HG03039 (cell line): ENCODE results near the gene HLA-DRB1.
"Not testable (repeated sequence)": the region's sequence is repeated elsewhere in the genome, so short reads cannot be mapped to it uniquely, and the experiment has no call there.

Experiments used
- ATAC-seq: cut with Tn5 transposase; IDR thresholded peaks from one replicate; pipeline ENCODE4 v1.9.1; 2021; ENCODE audit warnings: mild to moderate bottlenecking, moderate library complexity; ENCODE audit not compliant: unreplicated experiment

Gene HLA-DRB1

DNA sequence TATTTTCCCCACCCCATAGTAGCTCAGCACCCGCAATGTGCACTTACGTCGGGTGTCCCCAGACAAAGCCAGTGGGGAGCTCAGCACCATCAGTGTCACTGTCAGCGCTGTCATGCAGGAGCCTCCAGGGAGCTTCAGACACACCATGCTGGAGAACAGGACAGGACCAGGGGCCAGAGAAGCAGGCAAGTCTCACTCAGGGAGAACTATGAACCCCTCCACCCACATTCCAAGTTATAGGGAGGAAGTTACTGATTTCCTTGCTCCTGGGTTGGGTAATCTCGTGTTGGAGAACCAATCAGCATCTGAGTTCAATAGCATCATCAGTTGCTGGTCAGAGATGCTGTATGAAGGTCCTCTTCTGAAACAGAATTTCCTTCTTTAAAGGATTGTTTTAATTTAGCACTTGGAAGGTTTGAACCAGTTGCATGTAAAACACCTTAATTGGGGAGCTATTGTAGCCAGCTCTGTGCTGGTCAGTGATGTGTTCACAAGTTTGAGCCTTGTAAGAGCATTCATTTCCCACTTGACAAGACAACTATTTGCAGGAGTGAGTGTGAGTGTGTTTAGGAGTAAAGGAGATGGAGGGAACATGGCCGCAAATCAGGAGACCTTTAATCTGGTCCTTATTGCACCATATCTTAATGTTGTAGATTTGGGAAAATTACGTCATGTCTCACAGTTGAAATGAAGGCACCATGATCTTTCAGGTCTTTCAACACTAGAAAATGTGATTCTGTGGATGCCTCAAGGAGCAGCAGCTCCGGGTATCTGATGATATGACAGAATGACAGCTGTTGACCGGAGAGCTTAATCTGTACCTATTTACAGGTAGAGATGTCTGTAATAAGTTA is at the start of gene HLA-DRB1:
TSS of gene HLA-DRB1 (minus strand) at position 253 of the 854 bp plus-strand sequence. CDS start at position 147, 106 bp downstream.
- peak; percentile 87 for ATAC-seq

DNA sequence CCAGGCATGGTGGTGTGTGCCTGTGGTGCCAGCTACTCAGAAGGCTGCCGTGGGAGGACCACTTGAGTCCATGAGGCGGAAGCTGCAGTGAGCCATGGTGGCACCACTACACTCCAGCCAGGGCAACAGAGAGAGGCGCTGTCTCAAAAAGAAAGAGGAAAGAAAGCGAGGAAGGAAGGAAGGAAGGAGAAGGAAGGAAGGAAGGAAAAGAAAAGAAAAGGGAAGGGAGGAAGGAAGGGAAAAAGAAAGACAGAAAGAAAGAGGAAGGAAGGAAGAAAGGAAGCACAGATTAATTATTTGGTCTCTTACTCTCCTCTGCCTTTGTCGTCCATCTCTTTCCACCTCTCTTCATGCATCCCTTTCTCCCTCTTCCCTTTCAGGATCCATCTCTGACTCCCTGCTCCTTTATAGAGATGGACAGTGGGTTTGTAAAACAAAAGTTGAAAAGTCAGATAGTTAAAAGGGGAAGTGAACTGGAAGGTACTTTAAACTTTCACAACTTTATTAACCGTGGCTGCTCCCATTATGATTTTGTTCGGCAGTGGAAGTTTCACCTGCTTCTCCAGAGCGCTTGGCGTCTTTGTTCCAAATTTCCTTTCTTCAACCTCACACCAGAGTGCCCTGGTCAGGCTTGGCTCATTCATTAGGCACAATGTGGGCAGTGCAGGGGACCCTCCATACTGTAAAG is 49.0 kb upstream of the HLA-DRB1 start:
- no peak for ATAC-seq

DNA sequence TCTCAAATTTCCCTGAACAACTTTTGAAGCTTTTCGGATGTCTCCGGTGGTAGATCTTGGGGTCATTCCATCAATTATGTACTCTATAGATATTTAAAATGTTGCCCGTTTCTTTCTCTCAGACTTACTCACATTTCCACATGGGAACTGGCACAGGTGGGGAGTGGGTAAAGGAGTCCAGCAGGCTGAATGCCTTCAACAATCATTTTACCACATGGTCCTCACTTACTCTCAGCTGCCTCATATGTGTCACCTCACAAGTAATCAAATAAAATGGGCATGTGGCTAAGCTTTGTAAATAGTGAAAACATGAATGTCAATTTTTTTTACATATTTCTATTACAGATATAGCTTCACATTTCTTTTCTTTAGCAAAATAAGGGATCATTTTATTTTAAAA is 48.2 kb upstream of the HLA-DRB1 start:
- no peak for ATAC-seq

DNA sequence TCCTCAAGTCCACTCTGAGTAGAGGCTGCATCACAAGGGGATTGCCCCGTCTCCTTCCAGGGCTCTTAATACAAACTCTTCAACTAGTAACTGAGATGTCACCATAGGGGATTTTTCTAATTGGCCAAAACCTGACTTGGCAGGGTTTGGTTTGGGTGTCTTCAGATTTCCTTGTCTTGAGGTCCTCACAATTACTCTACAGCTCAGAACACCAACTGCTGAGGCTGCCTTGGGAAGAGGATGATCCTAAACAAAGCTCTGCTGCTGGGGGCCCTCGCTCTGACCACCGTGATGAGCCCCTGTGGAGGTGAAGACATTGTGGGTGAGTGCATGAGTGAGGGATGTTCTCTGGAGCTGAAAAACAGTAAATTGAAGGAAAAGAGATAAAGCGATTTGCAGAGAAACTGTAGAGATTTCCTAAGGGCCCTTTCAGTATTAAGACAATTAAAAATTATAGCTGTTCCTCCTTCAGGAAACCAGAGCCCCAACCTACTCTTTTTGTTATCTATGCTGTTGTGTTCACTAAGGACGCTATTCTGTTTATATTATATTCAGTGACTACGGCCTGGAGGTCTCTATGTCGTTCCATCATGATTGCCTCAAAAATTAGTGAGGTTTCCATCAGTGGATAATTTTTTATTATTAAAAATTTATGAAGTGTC is 47.7 kb upstream of the HLA-DRB1 start, which contains the start of gene HLA-DQA1:
TSS of gene HLA-DQA1 (plus strand) at position 188 of the 662 bp plus-strand sequence. CDS start at position 241, 53 bp downstream.
- ATAC-seq, result peak; percentile 69

DNA sequence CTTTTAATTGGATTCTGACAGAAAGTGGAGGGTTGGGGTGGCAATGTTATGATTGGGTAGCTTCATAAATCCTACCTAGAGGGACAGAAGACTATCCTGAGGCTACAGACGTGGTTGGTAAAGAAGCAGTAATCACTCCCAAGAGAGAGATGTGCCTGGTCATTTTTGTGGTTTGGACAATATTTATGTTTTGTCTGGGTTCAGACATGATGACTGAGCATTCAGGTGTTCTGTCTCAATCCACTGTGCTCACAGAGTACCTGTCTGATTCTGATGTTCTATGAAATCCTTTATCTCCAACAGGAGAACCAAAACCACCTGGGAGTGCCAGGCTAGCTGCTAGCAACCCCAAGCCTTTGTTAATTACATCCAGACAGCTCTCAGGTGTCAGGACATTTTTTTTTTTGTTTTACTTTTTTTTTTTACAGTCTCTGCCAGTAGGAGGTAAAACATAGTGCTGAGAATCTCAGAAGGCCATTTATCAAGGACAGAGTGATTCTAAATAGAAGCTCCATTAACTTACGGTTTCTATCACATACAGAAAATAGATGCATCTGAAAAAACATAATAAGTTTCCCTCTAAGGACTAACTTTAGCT is 46.0 kb upstream of the HLA-DRB1 start:
- no peak for ATAC-seq

DNA sequence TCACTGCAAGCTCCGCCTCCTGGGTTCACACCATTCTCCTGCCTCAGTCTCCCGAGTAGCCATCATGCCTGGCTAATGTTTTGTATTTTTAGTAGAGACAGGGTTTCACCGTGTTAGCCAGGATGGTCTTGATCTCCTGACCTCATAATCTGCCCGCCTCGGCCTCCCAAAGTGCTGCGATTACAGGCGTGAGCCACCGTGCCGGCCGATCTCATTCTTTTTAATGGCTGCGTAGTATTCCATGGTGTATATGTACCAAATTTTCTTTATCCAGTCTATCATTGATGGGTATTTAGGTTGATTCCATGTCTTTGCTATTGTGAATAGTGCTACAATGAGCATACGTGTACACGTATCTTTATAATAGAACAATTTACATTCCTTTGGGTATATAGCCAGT is 40.1 kb upstream of the HLA-DRB1 start:
- ATAC-seq, result not testable (repeated sequence)

DNA sequence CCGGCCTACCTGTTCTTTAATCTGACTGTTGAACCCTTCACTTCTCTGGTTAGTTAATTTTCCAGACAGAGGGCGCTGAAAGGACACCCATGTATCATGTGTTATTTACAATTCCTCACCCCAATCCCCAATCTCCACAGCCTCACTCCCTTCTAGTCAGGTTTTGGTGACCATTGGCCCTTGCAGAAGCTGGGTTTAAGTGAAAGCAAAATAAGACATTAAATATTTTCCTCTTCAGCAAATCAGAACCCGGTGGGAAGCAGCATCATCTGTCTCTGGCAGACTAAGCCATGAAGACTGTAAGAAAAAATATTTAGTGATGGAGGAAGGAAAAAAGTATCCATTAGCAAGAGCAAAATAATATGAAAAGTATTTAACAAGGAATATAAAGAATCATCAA is 38.2 kb upstream of the HLA-DRB1 start:
- ATAC-seq, result peak; percentile 54

DNA sequence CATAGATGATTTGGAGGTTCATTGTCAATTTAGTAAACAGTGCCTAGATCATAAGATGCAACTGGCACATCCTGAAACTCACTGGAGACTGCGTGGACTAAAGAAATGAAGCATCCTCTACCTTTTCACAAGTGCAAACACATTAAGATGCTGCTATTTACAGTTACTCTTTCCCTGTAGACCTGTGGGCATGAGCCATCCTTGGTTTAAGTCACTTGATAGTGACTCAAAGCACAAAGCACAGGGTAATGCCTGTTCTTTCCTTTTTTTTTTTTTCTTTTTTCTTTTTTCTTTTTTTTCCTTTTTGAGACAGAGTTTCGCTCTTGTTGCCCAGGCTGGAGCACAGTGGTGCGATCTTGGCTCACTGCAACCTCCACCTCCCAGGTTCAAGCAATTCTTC is 37.6 kb upstream of the HLA-DRB1 start:
- no peak for ATAC-seq

DNA sequence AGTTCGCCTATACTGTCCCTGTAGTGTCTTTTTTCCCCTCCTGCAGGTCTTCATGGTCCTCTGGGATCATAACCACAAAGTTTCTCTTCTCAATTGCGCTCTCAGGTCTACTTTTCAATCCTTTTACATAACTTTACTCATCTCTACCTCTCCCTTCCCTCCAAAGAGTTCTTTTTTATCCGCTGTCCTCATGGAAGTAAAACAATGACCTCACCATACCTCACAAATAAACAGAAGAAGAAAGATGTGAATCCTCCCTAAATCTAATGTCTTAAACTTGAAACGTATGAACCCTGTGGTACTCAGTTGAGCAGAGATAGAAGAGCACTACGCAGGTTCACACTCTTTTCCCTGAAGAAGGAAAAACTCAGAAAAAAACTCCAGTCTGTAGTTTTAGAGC is 35.5 kb upstream of the HLA-DRB1 start:
- ATAC-seq, result no peak

DNA sequence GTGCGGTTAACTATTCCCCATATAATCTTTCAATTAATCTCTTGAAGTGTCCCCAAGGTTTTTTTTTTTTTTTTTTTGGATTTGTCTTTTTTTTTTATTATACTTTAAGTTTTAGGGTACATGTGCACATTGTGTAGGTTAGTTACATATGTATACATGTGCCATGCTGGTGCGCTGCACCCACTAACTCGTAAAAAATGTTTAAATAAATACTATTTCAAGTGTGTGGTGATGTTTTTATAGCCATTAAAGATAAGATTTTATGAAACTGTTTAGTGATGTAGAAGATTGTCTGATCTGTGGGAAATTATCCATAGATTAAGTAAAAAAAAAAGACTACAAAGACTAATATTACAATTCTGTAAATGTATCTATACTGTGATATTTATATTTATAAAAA is 34.9 kb upstream of the HLA-DRB1 start:
- no peak for ATAC-seq

DNA sequence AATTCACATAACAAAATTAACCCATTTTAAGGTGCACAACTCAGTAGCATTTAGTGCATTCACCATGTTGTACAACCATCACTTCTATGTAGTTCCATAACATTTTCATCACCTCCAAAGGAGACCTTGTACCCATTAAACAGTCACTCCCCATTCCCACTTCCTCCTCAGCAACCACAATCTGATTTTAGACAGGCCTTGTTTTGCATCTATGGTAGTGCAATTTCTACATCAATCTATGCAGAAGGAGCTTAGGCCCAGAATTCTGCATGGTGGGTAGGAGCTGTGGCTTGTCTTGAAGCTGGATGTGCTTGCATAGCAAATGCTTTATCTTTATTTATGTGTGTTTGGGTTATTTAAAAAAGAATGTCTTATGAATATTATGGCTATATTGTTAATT is 34.0 kb upstream of the HLA-DRB1 start:
- ATAC-seq, result no peak

DNA sequence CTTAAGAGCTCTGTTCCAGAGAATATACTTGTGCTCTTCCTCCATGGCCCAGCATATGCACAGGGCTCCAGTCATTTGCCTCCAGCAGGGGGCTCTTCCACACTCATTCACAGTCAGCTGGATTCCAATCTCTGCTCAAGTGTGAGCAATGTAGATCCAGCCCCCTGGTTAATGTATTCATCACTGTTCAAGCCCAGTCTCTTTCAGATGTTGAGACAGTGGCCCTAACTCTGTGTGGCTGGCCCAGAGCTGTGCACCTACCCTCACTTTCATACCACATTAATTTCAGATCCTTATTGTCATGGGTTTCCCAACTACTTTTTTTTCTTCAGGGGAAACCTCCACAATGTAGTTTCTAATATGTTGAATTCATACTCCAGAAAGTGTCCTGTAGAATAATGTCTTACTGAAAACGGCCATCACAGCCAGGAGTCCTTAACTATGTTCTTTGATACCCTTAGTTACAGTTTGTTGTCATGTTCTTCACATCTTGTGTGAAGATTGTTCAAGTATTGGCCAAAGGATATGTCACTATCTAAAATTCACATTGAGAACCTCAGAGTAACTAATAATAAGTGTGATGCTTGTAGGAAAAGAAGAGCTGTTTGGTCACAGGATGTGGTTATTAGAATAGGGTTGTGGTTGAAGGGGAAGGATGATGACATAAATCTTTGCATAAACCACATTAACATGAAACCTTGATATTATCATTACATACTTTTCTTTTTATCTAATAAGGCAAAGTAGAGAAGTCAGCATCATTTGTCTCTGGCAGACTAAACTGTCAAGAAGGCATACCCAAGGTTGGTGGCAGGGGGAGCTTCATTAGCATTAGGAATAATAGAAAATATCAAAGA is 33.1 kb upstream of the HLA-DRB1 start:
- peak; percentile 59 for ATAC-seq

DNA sequence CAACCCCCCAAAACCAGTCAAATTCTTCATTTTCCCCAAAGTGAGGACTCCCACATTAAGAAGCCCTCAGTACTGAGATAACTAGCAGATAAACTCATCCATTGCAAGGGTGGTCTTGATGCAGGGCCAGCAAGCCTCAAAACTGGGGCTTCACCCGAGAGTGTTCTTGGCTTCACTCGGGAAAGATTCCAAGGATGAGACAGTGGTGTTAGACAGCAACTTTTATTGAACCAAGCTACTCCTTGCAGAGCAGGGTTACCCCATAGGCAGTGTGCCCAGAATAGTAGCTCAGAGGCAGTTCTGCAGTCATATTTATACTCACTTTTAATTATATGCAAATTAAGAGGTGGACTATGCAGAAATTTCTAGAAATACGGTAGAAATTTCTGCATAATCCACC is 31.7 kb upstream of the HLA-DRB1 start:
- ATAC-seq, result no peak

DNA sequence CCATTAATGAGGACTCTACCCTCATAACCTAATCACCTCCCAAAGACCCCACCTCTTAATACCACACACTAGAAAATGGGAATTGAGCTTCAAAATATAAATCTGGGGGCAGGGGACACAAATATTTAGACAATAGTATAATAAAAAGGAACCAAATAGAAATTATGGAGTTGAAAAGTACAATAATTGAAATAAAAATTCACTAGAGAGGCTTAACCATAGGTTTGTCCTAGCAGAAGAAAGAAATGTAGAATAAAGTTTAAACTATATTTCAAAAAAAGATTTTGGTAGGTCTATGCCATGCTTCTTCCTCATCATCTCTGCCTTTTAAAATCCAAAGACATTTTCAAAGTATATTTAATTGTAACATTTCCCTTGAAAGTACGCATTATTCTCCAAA is 28.1 kb upstream of the HLA-DRB1 start:
- no peak for ATAC-seq

DNA sequence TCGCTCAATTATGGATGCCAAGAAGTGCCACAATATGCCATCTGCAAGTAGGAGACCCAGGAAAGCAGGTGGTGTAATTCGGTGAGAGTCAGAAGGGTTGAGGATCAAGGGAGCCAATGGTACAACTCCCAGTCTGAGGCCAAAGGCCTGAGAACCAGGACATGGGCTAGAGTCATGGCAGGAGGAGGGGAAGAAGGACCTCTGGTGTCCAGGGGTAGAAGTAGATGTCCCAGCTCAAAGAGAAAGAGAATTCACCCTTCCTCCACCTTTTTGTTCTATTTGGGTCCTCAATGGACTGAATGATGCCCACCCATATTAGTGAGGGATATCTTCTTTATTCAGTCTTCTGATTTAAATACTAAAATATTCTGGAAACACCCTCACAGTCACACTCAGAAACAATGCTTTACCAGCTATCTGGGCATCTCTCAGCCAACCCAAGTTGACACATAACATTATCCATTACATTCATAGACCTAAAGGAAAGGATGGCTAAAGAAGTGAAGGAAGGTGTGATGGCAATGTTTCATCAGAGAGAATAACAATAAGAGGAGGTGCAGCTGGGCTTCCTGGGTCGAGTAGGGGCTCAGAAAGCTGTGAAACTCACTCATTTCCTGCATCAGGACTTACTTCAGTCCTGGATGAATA is 26.4 kb upstream of the HLA-DRB1 start:
- ATAC-seq, result no peak

DNA sequence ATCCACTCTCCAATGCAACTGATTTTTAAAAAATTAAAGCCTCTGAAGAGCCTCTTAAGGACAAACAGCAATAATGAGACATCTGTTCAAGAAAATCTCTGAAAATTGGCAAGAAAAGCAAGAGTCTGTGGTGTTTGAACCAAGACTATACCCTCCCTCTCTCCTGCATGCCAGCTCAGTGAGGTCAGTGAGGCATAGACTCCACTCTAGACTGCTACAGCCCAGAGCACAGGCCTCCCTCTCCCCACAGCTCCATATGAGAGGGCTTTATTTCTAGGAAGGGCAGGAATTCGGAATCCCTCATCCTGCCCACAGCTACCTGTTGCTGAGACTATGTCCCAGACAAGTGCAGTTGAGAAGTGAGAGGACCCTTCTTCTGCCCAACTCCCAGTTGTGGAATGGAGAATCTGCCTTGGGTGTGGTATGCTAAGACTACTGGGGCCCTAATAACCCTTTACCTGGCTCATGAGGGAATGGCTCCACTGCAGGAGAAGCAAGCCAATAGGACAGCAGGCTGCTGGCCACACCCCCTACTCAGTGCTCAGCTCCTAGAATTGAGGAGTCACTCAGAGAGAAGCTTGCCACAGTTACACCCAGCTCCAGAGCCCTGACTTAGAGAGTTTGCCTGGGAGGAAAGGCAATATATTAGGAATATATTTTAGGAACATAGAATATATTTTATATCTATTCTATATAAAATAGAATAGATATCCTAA is 24.9 kb upstream of the HLA-DRB1 start:
- ATAC-seq, result no peak

DNA sequence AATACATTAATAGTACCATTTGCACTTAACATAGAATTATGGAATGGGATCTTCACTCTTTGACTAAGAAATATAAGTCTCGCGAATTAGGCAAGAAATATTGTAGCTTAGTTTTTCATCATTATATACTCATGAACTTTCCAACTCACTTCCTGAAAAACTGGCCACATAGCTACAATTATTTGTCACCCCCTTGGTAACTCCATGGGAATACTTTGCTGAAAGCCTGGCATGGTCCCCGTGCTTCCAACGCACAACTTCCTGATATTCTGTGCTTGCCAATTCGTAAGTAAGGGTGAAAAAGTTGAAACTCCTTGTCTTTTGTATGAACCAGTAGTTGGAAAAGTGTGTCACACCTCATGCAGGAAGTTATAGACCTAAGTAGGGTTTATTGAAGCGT is 23.8 kb upstream of the HLA-DRB1 start:
- no peak for ATAC-seq

DNA sequence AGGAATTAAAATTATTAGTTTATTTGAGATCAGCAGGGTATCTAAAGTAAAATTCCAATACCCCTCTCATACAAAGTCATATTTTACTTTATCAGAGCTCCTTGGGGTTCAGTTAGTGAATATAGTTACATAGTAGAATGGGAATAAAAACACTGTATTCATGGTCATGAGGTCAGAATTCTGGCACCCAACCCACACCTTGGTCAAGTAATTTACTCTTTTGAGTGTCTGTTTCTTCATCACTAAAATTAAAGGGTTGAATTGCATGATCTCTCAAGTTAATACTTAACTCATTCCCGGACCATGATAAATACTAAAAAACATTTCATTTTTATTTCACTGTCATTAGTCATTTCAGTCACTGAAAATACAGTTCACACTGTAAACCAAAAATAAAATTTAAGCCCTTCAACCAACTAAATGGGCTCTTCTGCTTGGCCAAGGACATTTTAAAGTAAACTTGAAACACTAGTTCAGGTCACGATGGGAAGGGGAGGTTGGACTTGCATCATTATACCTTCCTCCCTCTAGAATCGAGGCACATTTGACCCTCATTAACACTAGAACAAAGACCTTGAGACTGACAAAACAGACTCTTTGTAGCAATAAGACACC is 21.1 kb upstream of the HLA-DRB1 start:
- ATAC-seq, result no peak
